ENCODE data around the gene SCYGR8. TPM values are rescaled to one million over a fixed set of nuclear protein-coding genes. Genes with fewer than 3 reads are reported as not detected.

The SCYGR8 gene
- total RNA-seq, 1 experiment from 2014 or later = not detected

DNA sequence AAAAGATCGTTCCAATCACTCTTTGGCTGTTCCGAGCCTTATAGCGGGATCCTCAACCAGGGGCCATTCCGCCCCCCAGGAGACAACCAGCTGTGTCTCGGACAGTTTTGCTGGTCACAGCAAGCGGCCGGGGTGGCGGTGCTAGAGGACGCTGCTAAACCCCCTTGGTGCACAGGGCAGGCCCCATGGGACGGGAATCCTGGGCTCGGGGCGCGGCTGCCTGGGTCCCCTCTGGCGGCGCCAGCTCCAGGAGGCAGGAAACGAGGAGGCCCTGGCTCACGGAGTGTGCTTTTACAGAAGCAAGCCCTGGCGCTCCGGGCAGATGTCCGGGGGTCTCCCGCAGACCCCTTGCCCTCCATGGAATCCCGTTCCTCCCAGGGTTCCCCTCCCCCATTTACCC, 22.1 kb downstream of the SCYGR8 start (continued):
- TF ChIP-seq, protein P1, sequence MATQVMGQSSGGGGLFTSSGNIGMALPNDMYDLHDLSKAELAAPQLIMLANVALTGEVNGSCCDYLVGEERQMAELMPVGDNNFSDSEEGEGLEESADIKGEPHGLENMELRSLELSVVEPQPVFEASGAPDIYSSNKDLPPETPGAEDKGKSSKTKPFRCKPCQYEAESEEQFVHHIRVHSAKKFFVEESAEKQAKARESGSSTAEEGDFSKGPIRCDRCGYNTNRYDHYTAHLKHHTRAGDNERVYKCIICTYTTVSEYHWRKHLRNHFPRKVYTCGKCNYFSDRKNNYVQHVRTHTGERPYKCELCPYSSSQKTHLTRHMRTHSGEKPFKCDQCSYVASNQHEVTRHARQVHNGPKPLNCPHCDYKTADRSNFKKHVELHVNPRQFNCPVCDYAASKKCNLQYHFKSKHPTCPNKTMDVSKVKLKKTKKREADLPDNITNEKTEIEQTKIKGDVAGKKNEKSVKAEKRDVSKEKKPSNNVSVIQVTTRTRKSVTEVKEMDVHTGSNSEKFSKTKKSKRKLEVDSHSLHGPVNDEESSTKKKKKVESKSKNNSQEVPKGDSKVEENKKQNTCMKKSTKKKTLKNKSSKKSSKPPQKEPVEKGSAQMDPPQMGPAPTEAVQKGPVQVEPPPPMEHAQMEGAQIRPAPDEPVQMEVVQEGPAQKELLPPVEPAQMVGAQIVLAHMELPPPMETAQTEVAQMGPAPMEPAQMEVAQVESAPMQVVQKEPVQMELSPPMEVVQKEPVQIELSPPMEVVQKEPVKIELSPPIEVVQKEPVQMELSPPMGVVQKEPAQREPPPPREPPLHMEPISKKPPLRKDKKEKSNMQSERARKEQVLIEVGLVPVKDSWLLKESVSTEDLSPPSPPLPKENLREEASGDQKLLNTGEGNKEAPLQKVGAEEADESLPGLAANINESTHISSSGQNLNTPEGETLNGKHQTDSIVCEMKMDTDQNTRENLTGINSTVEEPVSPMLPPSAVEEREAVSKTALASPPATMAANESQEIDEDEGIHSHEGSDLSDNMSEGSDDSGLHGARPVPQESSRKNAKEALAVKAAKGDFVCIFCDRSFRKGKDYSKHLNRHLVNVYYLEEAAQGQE (IDR thresholded peaks at IDR 0.05; ENCODE audit: low read depth) = no peak
- no peak for TF ChIP-seq CEBPB (IDR thresholded peaks at IDR 0.05; ENCODE audit: low read depth)
- no peak for TF ChIP-seq EZH2 (IDR thresholded peaks at IDR 0.05)
- no peak for TF ChIP-seq ZFX (IDR thresholded peaks at IDR 0.05)
- no peak for TF ChIP-seq EZH2phosphoT487 (IDR thresholded peaks at IDR 0.05; ENCODE audit: borderline replicate concordance)
- TF ChIP-seq, protein P2, sequence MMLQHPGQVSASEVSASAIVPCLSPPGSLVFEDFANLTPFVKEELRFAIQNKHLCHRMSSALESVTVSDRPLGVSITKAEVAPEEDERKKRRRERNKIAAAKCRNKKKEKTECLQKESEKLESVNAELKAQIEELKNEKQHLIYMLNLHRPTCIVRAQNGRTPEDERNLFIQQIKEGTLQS (IDR thresholded peaks at IDR 0.05) = no peak
- TF ChIP-seq POLR2A (IDR thresholded peaks at IDR 0.05; ENCODE audit: borderline replicate concordance, extremely low read depth, insufficient read depth, insufficient read length) = no peak
- TF ChIP-seq ELF1 (IDR thresholded peaks at IDR 0.05; ENCODE audit: borderline replicate concordance, low read depth) = no peak

DNA sequence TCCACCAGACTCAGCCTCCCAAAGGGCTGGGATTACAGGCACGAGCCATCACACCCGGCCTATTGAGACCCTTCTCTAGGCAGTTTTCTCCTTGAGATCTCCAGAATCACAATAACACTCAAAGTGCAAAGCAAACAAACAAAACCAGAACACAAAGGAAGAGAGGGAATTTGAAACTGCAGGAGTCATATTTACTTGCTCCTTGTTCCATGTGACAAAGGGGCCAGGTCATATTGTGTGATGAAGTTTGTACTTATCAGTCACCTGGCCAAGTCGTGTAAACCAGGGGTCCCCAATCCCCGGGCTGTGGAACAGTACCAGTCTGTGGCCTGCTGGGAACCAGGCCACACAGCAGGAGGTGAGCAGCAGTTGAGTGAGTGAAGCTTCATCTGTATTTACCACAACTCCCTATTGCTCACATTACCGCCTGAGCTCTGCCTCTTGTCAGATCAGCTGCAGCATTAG, 26.5 kb downstream of the SCYGR8 start:
- POLR2A ChIA-PET = no interaction called here
- Histone ChIP-seq H3K9ac (ENCODE audit: low read length) (no peak overlapping the region), H3K36me3 (ENCODE audit: control insufficient read depth in 1 of 2, insufficient read depth in 2 of 2, low read length in 2 of 2) (no peaks in the 10 kb centered on the region), H3K4me2 (ENCODE audit: low read length) (no peak overlapping the region), H3K9me2 (ENCODE audit: insufficient read depth) (no peaks in the 10 kb centered on the region), H4K20me1 (ENCODE audit: insufficient read depth) (no peaks in the 10 kb centered on the region), H2AFZ (ENCODE audit: low read depth, low read length, poor library complexity, severe bottlenecking) (no peak overlapping the region), H3K9me3 (ENCODE audit: control insufficient read depth in 1 of 2, insufficient read depth in 1 of 2, low read depth in 1 of 2, low read length in 2 of 2) (no peaks in the 10 kb centered on the region), H3K27ac (ENCODE audit: low read depth, low read length) (no peak overlapping the region), H3K79me2 (ENCODE audit: insufficient read depth, low read length) (no peaks in the 10 kb centered on the region), H3K27me3 (ENCODE audit: insufficient read depth, low read length) (no peaks in the 10 kb centered on the region), H3K4me1 (ENCODE audit: control insufficient read depth in 1 of 2, insufficient read depth in 2 of 2, low read length in 2 of 2) (no peaks in the 10 kb centered on the region), H3K4me3 (replicated peaks in 1 of 2; ENCODE audit: low read depth in 1 of 2, low read length in 2 of 2) (no peak overlapping the region)
- DNase-seq (ENCODE audit: low read depth, low spot score) (no peak), ATAC-seq (no peak)
- no TSS peak for BruUV-seq (replicated peaks)
- intact Hi-C loops (cut with micrococcal nuclease) = no loop called here
- CTCF ChIA-PET = interaction anchor here (1.8 kb wide), 1 partner anchor 22 kb away, joined by 3 read pairs; no protein-coding TSS in a partner anchor
- RAD21 ChIA-PET (ENCODE audit: low non-redundant PET in 1 of 2, low total read pairs in 2 of 2, uncharacterized antibody in 2 of 2, unreplicated experiment in 2 of 2) = no interaction called here
- TF ChIP-seq EGR1 (IDR thresholded peaks at IDR 0.05; ENCODE audit: low read depth) (no peak), EZH2phosphoT487 (IDR thresholded peaks at IDR 0.05; ENCODE audit: borderline replicate concordance) (no peak), EZH2 (IDR thresholded peaks at IDR 0.05) (no peak), SP1 (IDR thresholded peaks at IDR 0.05; ENCODE audit: low read depth) (no peak), JUND (IDR thresholded peaks at IDR 0.05) (no peak), RAD21 (IDR thresholded peaks at IDR 0.05; ENCODE audit: low read depth) (no peak), SRF (IDR thresholded peaks at IDR 0.05; ENCODE audit: low read depth) (no peak)
- TF ChIP-seq, protein P3, sequence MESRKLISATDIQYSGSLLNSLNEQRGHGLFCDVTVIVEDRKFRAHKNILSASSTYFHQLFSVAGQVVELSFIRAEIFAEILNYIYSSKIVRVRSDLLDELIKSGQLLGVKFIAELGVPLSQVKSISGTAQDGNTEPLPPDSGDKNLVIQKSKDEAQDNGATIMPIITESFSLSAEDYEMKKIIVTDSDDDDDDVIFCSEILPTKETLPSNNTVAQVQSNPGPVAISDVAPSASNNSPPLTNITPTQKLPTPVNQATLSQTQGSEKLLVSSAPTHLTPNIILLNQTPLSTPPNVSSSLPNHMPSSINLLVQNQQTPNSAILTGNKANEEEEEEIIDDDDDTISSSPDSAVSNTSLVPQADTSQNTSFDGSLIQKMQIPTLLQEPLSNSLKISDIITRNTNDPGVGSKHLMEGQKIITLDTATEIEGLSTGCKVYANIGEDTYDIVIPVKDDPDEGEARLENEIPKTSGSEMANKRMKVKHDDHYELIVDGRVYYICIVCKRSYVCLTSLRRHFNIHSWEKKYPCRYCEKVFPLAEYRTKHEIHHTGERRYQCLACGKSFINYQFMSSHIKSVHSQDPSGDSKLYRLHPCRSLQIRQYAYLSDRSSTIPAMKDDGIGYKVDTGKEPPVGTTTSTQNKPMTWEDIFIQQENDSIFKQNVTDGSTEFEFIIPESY (IDR thresholded peaks at IDR 0.05; ENCODE audit: extremely low read depth, insufficient replicate concordance, low read length) = no peak

All from HCT116 (cell line).